GM18520 (cell line): ENCODE data around the gene SUMO4.

Experiments
- ATAC-seq: cut with Tn5 transposase; IDR thresholded peaks from one replicate; pipeline ENCODE4 v1.9.1; 2021; ENCODE audit not compliant: unreplicated experiment

Gene SUMO4

GRCh38 chr6:149389509-149390297 is 10.4 kb upstream of the SUMO4 start:
- ATAC-seq, result no peak

DNA sequence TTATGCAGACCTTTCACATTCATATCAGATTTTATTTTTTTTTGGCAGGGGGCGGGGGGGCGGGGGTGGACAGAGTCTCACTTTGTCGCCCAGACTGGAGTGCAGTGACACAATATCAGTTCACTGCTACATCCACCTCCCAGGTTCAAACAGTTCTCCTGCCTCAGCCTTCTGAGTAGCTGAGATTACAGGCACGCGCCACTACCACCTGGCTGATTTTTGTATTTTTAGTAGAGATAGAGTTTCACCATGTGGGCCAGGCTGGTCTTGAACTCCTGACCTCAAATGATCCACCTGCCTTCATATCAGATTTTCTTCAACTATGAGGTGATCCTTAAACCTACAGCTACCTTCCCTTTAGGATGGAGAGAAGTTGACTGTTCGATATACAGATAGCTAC is 8.0 kb upstream of the SUMO4 start:
- no peak for ATAC-seq

DNA sequence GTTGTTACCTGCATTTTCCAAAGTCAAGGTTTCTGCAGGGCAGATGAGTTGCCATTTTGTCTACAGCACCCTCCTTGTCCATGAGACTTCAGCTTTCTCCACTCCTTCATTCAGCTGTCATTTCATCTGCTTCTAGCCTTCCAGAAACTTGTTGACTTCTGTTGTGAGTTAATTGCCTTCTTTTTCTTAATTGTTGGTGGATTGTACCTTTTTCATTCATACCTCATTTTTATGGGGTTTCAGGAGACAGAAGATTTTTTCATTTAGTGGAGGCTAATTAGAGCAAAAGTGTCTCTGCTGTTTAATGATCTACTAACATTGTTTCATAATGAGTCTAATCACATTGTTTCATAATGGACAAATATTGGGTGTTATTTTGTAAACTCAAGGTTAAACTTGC is 7.5 kb upstream of the SUMO4 start:
- ATAC-seq, result no peak

- ATAC-seq, result no peak
These were observed 6.9 kb upstream of the SUMO4 start for GRCh38 chr6:149393002-149393679.

DNA sequence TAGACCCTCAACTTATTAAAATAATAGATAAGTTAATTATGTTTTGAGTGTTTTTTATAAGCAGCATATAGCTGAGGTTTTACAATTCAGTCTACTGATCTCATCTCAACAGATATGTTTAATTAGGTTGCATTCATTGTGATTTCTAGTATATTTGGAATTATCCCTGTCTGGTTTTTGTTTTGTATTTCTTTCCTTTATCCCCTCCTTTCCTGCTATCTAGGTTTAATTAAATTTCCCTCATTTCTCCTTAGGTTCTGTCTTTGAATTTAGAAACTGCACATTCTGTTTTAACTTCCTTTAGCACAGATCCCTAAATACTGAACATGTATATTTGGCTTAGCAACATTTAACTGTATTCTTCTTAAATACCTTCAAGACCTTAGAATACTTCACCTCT is 4.9 kb upstream of the SUMO4 start:
- ATAC-seq, result no peak

DNA sequence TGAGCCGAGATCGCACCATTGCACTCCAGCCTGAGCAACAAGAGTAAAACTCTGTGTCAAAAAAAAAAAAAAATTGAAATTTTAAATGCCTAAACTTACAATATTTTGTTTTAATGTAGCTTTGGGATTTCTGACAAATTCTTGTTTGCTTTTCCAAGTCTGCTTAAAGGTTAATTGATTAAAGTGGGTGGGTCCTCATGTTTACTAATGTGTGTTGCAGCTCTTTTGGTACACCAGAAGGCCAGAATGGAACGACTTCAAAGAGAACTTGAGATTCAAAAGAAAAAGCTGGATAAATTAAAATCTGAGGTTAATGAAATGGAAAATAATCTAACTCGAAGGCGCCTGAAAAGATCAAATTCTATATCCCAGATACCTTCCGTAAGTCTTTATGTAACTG is 2.7 kb upstream of the SUMO4 start:
- no peak for ATAC-seq

DNA sequence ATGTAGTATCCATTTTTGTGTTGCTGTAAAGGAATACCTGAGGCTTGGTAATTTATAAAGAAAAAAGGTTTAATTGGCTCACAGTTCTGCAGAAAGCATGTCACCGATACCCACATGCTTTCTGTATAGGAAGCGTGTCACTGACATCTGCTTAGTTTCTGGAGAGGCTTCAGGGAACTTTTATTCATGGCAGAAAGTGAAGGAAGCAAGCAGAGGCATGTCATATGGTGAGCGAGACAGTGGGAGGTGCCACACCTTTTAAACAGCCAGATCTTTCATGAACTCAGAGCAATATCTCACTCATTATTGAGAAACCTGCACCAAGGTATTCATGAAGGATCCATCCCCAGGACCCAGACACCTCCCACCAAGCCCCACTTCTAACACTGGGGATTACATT is 3.5 kb downstream of the SUMO4 start:
- ATAC-seq, result no peak

DNA sequence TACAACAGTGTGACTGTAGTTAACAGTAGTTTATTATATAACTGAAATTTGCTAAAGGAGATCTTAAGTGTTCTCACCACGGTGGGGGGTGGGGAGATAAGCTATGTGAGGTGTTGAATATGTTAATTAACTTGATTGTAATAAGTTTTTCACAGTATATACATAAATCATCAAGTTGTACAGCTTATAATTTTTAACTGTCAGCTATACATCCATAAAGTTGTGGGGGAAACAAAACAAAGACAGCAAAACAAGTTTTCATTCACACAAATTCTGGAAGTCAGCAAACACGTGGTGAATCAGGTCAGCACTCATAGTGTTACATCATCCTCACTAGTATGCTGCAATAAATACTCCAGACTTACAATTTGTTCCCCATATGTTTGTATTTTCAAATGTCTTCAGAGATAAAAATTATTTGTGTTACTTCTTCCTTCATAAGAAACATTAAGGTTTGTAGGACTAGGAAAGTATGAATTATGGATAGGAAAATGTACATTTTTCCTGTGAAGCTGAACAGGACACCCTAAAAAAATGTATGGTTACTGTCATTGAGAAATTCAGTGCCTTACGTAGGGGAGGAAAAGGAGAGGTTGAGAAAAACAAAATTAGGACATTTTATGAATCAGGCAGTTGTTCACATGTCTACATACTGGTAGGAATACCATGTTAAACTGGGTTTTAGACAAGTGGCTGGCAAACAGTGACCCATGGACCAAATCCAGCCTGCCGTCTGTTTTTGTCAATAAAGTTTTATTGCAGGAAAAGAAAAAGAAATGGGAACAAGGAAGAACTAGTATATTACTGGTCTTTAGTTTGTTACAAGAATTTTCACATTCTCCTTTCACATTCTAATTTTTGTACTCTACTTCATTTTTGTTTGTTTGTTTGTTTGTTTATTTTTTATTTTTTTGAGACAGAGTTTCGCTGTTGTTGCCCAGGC is 6.0 kb downstream of the SUMO4 start:
- no peak for ATAC-seq

DNA sequence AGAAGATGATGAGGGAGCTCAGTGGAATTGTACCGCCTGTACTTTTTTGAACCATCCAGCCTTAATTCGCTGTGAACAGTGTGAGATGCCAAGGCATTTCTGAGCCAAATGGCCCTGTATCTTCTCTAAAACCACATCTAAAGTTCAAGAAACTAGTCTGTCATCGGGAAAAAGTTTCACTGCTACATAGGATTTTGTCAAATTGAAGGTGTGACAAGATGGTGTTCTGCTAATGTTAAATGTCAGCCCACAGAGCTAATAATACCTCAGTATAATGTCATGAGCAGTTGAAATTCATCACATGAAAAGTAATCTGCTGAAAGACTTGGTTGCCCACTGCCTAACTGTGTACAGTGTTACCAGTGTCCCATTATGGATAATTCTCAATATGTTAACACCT is 9.6 kb downstream of the SUMO4 start:
- no peak for ATAC-seq

GRCh38 chr6:149410557-149410956 is 10.5 kb downstream of the SUMO4 start:
- ATAC-seq, result no peak

- no peak for ATAC-seq
These were observed 13.9 kb downstream of the SUMO4 start for GRCh38 chr6:149414009-149414408.

GRCh38 chr6:149414821-149415220 is 14.8 kb downstream of the SUMO4 start:
- no peak for ATAC-seq

DNA sequence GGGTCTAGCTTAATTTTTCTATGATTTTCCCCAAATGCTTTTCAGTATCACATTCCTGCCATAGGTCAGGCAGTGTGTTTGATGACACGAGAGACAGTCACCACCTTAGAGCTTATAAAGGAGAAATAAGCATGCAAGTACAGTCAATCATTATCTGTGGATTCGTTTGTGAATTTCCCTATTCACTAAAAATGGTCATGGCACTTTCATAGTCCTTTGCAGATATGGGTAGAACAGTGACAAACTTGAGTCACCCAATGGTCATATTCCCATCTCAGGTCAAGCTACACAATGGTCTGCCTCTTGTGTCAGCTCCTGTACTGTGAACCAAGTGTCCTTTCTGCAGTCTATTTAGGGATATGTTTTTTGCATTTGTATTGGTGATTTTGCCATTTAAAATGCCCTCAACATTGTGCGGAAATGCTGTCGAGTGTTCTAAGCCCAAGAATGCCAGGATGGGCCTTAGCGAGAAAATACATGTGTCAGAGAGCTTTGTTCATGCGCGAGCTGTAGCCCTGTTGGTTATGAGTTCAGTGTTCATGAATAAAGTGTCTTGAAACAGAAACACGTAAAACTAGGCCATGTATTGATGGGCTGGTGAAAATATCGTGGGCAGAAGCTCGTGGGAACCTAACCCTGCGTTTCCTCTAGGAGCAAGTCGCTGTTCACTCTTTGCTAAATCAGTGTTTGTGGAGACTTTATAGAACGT is 19.8 kb downstream of the SUMO4 start:
- ATAC-seq, result no peak

DNA sequence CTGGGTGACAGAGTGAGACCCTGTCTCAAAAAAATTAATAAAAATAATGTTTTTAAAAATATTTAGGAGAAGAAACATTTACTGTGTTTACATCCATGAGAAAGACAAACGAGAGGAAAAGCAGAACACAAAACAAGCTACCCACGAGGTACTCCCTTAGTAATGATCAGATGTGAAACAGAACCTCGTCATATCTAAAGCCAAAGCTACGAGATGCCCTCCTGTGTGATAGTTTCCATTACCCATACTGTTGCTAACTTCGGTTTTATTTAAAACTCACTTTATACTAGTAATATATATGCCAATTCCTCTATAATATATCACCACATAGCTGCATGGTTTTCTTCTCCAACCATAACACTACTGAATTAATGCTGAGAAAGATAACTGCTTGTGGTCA is 21.1 kb downstream of the SUMO4 start:
- ATAC-seq, result no peak

DNA sequence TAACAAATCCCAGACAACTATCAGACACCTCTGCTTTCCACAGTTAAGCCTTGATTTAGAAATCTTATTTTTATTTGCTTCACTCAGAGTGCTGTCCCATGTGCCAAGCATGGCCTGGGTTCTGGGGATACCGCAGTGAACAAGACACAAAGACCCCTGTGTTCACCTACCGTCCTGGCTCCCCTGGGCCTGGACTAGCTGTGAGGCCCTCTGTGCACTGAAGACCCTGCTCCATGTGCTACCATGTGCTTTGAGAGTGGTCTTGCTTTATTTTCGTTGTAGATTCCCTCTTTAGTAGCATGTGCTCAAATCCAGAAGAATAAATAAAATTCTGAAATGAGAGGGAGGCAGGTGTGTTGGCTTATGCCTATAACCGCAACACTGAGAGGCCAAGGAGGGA is 22.5 kb downstream of the SUMO4 start:
- no peak for ATAC-seq

DNA sequence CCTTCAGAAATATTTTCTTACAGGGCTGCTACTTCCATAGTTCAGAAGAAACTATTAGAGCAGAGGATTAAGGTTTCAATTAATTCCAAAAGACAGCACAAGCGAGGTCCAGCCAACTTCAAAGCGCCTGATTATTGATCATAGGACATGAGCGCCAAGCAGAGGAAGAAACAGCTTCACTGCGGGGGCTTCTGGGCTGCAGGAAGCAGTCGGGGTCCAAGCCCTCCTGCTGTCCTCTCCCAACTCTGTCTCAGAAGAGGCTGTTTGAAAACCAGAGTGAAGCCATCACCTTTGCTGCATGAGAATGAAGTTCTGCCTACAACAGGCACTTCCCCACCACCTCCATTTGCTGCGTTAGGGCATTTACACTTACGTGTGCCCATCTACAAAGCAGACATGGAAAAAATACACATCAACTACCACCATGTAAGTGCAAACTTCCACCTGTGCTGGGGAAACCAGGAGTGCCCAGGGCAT is 23.9 kb downstream of the SUMO4 start:
- no peak for ATAC-seq

- ATAC-seq, result no peak
These were observed 25.2 kb downstream of the SUMO4 start for GRCh38 chr6:149425224-149425623.

DNA sequence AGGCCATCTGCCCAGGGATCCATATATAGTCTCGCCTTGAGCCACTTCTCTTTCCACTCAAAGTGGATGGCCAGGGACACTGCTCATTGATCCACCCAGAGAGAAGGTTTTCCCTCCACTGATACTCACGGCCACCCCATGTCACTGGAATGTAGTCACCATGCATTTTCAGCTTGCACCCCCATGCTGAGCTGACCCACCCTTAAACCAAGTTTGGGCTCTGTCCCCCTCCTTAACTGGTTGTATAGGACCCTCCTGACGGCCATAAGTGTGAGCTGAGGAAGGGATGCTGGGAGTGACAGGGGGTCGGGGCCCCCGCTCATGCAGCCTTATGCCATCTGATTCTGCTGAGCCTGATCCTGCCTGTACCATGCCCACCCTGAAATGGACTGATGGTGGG is 25.7 kb downstream of the SUMO4 start:
- no peak for ATAC-seq

DNA sequence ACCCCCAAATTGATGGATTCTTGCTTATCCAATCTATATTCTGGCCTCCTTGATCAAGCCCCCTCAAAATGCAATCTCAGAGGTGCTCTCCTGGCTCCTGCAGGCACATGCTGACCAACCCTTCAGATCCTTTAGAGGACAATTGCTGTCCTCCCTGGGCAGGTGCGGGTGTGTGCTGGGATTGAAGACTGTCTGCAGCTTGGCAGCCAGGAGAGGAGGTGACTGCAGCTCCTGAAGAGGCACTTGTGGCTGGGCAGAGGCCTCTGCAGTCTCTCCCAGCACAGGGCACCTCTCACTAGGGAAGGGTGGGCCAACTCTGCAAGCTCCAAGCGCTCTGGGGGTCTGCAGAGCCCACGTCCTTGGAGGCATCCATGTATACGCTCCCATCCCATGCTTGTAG is 28.5 kb downstream of the SUMO4 start:
- ATAC-seq, result no peak

DNA sequence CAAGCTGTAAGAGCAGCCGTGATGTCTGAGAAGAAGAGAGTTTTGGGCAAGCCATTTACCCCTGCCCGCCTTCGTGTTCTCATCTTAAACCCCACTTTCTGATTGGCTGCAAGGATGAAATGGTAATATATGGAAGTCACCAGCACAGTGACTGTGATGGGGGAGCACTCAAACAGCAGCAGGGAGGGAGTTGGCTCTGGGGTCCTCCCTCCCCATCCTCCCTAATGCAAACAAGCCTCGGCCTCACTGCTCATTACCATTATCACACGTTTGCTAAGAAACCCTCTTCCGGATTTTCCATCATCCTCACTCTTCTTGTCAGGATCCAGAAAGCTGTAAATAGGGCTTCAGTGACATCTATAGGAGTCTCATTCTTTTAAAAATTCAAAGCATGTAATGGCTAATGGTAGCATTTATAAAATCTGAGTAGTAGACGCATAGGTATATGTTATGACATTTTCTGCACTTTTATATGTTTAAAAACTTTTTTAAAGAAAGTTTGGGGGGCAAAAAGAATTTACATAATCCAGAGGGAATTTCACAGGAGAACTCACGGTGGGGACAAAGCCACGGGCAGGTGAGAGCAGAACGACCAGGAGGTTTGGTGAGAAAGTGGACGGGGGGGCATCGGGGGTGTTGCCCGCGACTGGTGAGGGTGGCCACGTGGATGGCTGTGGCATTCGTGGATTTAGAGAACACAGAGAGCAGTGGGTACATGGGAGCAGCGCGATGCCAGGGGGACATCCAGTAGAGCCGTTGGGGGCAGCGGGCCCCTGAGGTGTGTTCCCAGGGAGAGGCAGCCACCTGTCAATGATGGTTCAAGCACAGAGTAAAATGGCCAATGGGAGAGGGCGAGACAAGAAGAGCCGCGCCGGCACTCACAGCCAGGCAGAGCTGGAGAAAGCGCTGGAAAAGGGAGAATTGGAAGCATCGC is 29.6 kb downstream of the SUMO4 start:
- no peak for ATAC-seq
